Stimulated activated CD4-positive, alpha-beta T cell treated with anti-CD3 and anti-CD28 coated beads, Interleukin-1b, Interleukin-23, amount 100 ng/mL, for 24 hours (primary cell): ENCODE data around the gene TPSB2.

Experiments
- DNase-seq, 4 experiments: peaks; one replicate each; pipeline ENCODE4 v3.0.0-alpha.2; 2020; ENCODE audit warnings: low read depth in 4 of 4, low spot score in 1 of 4

TPSB2 gene

GRCh38 chr16:1221628-1222552, 8.1 kb downstream of the TPSB2 start:
- no peak for DNase-seq

DNA sequence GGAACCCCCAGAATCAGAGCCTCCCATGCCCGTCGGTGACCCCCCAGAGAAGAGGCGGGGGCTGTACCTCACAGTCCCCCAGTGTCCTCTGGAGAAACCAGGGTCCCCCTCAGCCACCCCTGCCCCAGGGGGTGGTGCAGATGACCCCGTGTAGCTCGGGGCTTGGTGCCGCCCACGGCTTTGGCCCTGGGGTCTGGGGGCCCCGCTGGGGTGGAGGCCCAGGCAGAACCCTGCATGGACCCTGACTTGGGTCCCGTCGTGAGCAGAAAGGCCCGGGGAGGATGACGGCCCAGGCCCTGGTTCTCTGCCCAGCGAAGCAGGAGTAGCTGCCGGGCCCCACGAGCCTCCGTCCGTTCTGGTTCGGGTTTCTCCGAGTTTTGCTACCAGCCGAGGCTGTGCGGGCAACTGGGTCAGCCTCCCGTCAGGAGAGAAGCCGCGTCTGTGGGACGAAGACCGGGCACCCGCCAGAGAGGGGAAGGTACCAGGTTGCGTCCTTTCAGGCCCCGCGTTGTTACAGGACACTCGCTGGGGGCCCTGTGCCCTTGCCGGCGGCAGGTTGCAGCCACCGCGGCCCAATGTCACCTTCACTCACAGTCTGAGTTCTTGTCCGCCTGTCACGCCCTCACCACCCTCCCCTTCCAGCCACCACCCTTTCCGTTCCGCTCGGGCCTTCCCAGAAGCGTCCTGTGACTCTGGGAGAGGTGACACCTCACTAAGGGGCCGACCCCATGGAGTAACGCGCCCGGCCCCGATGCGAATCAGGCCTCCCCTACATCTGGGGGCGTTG, 8.9 kb downstream of the TPSB2 start:
- DNase-seq: no peak

- no peak for DNase-seq
Measured at GRCh38 chr16:1220098-1220728, 9.8 kb downstream of the TPSB2 start.

GRCh38 chr16:1218930-1219611, 10.9 kb downstream of the TPSB2 start:
- DNase-seq: no peak

GRCh38 chr16:1218061-1218929, 11.7 kb downstream of the TPSB2 start:
- DNase-seq: no peak

- DNase-seq: no peak
Measured at GRCh38 chr16:1217526-1217925, 12.5 kb downstream of the TPSB2 start.

DNA sequence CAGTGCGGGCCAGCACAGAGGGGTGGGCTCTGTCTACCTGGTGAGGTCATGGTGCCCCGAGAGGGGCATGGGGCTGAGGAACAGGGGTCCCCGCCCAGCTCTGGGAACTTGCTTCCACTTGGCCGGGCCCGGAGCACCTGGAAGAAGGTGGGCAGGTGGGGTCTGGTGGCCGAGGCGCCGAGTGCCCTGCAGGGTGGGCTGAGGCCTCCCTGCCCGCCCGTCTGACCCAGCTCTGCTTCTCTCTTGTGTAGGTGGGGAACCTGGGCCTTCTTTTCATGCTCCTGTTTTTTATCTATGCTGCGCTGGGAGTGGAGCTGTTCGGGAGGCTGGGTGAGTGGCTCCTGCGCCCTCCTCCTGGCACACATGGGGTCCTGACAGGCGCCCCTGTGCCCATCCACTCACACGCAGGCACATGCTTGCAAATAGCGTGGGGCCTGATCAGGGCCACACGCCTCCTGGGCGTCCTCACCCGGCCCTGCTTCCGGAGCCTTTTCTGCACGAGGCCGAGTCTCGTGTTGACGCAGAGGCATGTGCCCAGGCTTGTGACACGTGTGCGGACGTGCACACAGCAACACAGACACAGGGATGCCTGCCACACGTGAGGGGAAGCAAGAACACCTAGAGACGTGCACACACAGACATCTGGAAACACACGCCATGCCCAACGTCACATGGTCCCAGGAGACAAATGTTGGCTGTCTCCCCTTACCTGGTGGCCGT, 13.1 kb downstream of the TPSB2 start:
- no peak for DNase-seq

GRCh38 chr16:1216296-1216619, 13.7 kb downstream of the TPSB2 start:
- no peak for DNase-seq

GRCh38 chr16:1215574-1216295, 14.2 kb downstream of the TPSB2 start:
- DNase-seq: no peak

DNA sequence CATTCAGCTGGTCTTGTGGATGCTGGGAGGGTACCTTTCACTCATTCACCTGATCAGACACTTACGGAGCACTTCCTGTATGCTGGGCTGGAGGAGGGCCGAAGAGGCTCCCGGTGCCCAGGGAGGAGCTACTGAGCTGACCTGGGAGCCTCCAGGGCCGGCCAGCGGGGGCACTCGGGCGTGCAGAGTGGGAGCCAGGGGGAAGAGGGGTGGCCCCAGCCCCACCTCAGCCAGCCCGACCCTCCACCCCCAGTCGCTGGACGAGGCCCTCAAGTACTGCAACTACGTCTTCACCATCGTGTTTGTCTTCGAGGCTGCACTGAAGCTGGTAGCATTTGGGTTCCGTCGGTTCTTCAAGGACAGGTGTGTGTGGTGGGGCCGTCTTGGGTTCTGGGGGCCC, 15.3 kb downstream of the TPSB2 start:
- no peak for DNase-seq

DNA sequence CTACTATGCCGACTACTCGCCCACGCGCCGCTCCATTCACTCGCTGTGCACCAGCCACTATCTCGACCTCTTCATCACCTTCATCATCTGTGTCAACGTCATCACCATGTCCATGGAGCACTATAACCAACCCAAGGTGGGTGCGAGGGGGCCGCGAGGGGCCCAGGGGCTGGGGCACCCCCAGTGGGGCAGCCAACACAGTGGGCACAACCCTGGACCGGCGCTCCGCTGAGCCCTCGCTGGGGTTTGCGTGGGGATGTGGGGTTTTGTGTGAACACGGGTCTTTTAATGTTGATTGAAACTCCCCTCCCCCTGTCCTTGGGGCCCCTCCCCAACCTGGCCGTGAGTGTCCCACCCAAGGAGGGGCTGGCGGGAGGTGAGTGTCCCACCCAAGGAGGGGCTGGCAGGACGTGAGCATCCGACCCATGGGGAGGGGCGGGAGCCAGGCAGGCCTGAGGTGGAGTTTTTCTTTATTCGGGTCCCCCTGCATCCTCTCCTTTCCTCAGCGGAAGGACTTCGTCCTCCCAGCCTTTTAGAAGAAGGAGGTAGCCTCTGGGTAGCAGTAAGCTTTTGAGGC, 16.1 kb downstream of the TPSB2 start:
- no peak for DNase-seq

DNA sequence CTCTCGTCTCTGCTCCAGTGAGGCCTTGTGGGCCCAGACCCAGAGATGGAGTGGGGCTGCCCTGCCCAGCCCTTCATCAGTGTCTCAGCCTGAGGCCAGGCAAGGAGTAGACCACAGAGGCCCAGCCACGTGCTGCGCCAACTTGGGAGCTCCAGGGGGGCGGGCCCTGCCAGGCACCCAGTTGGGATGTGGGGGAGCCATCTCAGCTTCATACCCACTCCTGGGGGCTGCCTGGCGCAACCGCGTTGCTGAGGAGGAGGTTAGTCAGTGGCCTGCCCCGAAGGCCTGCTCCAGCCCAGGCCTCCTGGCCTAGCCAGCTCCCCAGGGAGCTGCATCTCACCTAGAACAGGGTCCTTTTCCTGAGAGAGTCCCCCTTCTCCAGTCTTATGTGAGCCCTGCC, 16.8 kb downstream of the TPSB2 start:
- no peak for DNase-seq

DNA sequence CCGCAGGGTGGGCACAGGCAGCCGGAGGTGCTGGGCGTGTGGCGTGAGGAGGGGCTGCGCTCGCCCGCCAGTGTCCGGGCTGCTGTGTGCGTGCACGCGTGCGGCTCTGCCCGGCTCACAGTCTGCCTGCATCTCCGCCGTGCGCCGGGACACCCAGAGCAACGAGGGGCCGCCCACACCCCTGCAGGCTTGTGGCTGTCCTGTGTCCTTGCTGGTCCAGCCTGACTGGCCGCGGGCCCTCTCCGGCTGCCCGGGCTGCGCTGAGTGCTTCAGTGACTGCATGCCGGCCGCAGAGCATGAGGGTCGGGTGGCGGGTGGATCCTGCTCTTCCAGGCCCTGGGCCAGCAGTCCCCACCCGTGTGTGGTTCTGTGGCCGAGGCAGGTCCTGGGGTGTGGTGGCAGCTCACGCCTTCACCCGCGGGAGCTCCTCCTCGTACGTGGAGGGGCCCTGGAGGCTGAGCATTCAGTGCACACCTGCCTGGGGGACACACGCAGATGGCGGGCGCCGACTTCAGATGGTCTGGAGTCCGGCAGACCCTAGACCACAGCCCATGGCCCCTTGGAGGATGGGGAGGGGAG, 17.3 kb downstream of the TPSB2 start:
- DNase-seq: no peak

- no peak for DNase-seq
Measured at GRCh38 chr16:1211451-1212268, 18.3 kb downstream of the TPSB2 start.

DNA sequence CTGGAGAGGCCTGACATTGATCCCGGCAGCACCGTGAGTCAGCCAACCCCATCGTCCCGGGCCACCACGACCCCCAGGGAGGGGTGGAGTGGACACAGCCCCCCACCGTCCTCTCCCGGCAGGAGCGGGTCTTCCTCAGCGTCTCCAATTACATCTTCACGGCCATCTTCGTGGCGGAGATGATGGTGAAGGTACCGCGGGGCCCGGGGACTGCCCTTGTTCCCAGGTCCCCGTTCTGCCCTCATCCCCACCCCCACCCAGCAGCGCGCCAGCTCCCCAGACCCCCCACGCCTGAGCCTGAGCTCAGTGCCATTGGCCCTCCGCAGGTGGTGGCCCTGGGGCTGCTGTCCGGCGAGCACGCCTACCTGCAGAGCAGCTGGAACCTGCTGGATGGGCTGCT, 19.5 kb downstream of the TPSB2 start:
- DNase-seq: no peak

GRCh38 chr16:1209081-1209480, 20.9 kb downstream of the TPSB2 start:
- DNase-seq: no peak

DNA sequence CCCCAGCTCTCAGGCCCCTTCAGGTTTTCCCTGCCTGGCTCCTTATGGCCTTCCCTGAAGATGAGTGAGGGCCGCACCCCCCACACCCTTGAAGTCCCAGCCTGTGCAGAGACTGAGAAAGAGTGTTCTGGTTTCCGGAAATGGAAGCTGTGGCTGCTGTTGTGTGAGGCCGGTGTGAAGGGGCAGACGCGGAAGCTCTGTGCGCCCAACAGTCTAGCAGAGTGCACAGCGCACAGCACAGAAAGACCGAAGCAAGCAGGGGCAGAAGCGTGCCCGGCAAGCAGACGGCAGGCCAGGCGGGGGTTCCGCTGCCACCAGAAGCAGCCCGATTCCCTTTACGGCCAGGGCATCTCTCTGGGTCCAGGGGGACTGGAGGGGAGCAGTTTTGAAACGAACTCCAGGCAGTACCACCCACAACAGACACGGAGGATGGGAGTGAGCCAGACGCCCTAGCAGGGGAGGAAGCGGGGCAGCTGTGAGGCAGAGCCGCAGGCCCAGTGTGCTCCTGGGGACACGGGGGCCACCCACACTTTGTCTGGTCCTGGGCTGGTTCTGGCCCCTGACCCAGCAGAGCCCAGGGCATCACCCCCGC, 21.6 kb downstream of the TPSB2 start:
- DNase-seq: no peak
